HG02938 (cell line): Measurements from ENCODE around the gene RNF141.

Source experiments
- ATAC-seq: cut with Tn5 transposase; IDR thresholded peaks from one replicate; pipeline ENCODE4 v1.9.1; 2021; ENCODE audit warnings: mild to moderate bottlenecking, moderate library complexity; ENCODE audit not compliant: unreplicated experiment

Gene RNF141

DNA sequence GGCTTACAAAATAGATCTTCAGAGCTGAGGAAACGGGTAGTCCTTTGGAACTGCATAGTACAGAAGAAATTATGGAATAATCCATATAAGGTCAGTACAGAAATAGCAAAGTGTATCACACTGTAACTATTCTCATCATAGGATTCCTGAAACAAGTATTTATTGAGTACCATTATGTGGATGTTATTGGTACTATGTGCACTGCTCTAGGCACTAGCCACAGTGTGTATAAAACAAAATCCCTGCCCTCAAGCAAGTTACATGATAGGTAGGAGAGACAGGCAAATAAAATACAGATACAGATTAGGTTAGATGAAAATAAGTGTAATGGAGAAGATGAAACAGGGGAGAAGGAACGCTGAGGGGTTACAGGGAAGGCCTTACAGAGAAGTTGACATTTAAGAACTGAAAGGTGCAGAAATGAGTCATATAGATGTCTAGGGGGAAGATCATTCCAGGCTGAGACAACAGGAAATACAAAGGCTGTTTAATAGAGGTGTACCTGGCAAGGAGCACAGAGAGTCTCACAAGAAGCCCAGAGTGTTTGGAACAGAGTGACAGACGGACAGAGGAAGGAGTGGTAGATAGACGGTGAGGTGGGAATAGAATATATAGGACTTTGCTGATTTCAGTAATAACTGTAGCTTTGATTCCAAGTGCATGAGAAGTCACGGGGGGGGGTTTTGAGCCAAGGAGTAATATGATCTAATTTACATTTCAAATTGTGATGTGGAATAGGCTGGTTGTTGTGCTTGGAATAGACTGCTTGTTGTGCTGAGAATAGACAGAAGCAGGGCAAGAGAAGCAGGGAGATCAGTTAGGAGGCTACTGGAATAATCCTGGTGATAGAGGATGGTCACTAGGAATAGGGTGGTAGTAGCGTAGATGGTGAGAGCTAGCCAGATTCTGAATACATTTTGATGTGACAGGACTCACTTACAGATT is 13.7 kb downstream of the RNF141 start:
- ATAC-seq, result peak; percentile 73

GRCh38 chr11:10524471-10524870 is 16.5 kb downstream of the RNF141 start:
- ATAC-seq, result no peak

- ATAC-seq, result no peak
Observed at GRCh38 chr11:10522921-10523320, 18.1 kb downstream of the RNF141 start.

DNA sequence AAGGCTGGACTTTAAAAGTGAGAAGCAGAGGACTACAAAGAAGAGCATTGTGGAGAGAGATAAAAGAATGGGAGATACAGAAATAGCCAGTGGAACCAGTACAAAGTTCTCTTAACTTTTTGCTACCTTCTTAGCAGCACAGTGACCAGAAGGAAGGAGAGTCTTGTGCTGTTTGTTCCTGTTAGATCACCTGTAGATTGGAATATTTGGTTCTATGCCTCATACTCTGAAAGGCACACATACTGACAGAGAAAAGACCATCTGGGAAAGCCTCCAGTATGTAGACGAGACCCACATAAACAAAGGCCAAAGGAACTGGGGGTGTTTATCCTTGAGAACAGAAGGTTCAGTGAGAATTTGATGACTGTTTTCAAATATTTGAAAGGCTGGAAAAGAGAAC is 18.7 kb downstream of the RNF141 start:
- no peak for ATAC-seq

DNA sequence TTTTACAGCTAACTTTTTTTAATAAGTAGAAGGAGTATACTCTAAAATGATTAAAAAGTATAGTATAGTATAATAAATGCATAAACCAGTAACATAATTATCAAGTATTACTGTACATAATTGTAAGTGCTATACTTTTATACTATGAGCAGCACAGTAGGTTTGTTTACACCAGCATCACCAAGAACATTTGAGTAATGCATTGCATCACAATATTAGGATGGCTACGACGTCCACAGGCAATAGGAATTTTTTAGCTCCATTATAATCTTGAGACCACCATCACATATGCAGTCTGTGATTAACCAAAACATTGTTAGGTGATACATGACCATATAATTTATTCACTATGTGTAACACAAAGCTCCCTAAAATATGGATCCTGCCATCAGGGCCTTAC is 20.4 kb downstream of the RNF141 start:
- ATAC-seq, result no peak

- no peak for ATAC-seq
Observed at GRCh38 chr11:10519630-10520029, 21.4 kb downstream of the RNF141 start.

DNA sequence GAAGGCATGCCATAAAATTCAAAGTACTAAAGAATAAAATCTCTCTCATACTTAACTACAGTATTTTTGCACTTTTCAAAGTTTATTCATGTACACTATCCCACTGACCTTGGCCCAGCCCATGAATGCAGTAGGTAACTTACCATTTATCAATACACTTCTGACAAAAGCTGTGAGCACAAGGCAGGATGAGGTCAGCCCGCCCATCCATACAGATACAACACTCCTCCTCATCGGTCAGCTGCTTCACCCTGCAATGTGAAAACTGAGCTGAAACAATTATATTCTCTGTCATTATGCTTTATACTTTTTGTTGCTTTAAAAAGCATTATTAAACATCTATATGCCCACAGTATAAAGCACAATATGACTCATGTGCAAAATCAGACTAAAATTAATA is 22.1 kb downstream of the RNF141 start:
- ATAC-seq, result no peak

DNA sequence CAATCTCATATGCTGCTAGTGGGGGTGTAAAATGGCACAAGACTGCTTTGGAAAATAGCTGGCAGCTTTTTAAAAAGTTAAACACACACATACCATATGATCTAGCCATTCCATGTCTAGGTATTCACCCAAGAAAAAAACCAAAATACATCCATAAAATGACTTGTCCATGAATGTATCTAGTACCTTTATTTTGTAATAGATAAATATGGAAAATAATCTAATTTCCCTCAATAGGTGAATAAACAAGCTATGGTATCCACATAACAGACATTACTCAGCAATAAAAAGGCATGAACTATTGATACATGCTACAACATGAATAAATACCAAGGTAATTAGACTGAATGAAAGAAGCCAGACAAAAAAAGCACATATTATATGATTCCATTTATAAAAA is 22.9 kb downstream of the RNF141 start:
- ATAC-seq, result no peak

- no peak for ATAC-seq
Observed at GRCh38 chr11:10515418-10515817, 25.6 kb downstream of the RNF141 start.

DNA sequence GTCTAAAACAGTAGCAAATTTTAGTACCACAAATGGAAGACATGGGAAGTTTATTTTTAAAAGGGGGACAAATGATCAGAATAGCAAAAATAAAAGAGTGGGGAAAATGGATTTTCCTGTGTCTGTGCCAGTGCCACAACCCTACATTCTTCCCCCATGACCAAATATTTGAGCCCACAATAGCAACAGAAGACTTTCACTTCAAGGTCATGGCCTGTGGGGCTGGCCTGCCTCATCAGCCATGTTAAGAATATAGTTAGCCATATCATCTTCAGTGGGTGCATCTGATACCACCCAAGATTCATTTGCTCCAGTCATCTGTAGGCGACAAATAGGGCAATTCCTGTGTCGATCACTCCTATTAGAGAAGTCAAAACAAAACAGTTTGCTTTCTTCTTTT is 26.3 kb downstream of the RNF141 start:
- no peak for ATAC-seq

DNA sequence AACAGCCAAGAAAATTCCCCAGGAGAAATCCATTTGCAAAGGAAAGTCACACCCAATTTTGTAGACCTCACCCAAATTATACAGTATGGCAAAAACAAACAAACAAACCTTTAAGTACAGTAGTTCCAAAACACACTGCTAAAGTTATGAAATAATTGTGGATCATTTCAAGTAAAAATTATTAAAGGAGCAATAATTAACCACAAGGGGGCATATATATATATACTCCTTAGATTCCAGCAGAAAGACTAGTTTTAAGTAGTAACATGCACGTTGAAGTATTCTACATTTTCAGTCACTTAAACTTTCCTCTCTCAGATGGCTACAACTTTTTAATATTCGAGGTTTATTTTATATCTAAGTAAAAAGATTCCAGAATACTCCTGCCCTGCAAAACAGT is 26.8 kb downstream of the RNF141 start:
- no peak for ATAC-seq

GRCh38 chr11:10511181-10511621 is 29.8 kb downstream of the RNF141 start:
- ATAC-seq, result no peak

DNA sequence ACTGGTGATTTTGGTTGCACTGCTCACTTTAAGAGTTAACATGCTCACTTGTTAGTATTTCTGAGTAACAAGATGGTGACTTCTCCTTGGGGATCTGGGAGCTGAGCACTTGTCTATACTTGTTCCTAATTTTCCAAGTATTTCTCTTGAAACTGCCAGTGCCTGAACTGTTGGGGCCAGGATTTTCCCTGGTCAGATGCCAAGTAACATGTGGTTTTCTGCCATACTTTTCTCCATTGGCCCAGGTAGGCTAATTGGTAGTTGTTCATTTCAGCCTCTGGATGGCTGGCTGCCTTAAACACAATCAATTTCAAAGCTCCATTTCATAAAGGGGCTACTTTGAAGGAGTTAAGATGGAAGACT is 35.0 kb downstream of the RNF141 start:
- ATAC-seq, result no peak

GRCh38 chr11:10505278-10506007 is 35.5 kb downstream of the RNF141 start:
- no peak for ATAC-seq

DNA sequence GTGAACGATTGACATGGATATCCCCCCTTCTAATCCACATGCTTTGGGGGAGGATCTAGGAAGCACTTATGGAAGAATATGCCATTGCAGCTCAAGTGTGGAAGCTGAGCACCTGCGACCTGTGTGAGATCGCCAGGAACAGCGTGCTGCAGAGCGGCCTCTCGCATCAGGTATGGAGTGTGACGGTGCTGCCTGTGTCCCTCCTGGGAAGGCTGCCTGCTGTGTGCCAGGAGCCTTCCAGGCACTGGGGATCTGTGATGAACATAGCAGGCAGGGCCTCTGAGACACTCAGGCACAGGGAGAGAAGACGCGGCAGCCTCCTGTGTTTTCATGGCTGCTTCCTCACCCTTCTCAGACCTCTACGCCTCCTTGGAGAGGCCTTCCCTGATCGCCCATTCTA is 36.5 kb downstream of the RNF141 start:
- ATAC-seq, result no peak

DNA sequence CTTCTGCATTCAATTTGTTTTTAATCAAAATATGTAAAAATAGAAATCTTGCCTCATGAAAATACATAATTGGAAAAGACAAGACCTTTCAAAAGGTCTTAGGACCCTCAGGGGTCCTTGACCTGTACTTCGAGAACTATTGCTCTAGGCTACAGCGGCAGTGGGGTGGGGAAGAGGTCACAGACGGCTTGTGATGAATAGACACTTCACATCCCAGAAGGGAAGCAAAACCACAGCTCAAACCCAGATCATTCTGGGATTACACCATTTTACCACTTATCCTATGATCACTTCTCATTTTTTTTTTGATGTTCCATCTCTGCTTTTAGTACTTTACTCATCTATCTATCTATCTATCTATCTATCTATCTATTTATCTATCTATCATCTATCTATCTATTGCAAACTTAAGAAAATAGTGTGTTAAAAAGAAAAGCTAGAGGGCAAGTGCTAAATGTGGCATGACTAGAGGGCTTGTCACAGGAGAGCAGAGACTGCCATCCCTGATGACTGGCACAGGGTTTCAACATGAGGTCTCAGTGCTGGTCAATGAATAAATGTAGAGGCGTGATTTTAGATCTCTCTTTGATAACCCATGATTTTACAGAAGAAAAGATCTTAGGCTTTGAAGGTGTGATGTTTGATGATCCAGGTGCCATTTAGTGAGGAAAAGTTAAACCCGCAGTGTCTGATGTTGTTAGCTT is 37.1 kb downstream of the RNF141 start:
- no peak for ATAC-seq

DNA sequence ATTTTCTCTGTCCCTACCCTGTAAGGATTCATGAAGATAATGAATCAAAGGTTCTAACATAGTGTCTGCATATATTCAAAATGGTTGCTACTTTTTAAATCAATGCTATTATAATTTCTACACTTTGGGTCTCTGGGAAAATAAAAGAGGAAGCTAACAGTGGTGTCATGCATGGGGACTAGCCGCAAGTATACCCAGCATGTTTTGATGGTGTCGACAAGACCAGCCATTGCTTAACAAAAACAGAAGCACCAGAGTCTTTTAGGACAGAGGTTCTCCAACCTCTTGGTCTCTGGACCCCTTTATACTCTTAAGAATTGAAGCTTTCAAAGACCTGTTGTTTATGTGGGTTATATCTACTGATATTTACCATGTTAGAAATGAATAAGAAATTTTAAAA is 37.8 kb downstream of the RNF141 start:
- ATAC-seq, result no peak

DNA sequence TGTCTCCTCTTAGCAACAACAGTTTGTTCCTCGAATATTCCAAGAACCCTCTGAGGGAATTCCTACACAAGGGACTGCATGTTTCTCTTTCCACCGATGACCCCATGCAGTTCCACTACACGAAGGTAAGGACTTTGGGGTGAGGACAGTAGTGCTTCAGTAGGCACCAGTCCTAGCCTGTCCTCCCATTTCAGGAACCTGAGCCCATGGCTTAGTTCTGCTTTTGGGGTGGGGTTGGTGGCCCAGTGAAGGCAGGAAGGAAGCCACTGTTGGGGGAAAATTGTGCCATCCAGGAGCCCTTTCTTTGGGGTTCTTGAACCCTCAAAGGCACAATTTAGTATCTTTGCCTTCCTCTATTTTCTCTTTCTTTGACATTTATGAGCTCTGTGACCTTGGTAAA is 38.2 kb downstream of the RNF141 start:
- ATAC-seq, result no peak

GRCh38 chr11:10502065-10502680 is 38.8 kb downstream of the RNF141 start:
- ATAC-seq, result no peak

DNA sequence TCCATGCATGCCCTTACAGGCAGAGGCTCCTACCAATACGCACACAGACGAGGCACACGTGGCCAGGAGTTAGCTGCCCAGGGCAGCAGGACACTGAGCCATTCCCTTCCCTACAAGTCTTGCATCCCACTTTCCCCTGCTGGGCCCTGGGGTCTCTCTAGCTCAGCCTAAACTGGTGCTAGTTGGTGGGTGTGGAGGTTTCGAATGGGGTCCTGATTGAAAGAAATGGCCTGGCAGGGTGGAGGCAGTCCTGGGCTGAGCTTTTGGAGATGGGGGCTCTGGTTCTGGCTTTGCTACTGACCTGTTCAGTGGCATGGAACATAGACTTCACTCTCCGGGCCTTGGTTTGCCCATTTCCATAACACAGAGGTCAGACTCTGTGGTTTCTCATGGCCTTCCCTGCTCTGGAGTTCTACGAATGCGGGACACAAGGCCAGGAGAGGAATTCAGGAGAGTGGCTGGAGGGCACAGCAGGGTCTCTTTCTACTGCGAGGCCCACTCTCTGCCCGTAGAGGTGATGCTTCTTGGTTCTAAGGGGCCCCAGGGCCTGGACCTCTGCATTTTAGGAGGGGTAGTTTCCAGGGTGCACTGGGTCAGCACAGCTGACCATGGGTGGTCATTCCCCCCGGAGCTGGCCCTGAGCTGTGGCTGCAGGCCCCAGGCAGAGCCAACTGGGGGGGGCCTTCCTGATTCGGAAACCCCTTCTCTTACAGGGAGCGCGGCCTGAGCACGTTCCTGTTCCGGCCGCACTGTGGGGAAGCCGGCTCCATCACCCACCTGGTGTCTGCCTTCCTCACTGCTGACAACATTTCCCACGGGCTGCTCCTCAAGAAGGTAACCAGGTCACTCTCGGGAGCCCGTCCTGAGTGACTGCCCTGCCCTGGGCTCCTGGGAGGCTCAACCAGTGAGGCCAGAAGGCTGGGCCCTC is 40.0 kb downstream of the RNF141 start:
- ATAC-seq, result no peak
